ENCODE data around the gene FOSL1.
A peak's percentile ranks its signal among the peaks of the same experiment; 100 is the strongest.

FOSL1 gene

DNA sequence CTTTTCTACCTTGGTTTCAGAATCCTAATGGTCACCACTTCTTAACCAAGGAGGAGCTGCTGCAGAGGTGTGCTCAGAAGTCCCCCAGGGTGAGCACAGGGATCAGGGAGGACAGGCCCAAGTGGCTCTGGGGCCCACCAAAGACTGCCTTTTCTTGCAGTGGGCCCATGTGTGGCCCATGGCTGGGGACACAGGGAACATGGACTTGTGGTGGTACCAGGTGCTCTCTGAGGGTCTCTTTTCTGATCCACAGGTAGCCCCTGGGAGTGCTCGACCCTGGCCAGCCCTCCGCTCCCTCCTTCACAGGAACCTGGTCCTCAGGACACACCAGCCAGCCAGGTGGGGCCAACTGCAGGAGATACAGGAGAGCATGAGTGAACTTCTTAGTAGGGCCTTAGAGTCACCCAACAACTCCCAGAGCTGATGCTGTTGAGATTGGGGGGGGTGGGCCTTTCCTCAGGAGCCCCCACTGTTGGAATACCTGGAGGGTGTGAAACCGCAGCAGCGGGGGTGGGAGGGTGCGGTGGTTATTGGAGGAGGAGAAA is 37.9 kb downstream of the FOSL1 start:
- Mint-ChIP-seq H3K36me3 (ENCODE audit: low read depth) (peaks cover 23% of the 10 kb centered on the region), H3K27me3 (ENCODE audit: low read depth) (no peaks in the 10 kb centered on the region), H3K4me1 (peaks cover 15% of the 10 kb centered on the region), H3K4me3 (peak overlapping the region; percentile 52 to 93 (median 79)), H3K9me3 (no peaks in the 10 kb centered on the region), H3K27ac (no peak overlapping the region)
- TF ChIP-seq, protein P1, sequence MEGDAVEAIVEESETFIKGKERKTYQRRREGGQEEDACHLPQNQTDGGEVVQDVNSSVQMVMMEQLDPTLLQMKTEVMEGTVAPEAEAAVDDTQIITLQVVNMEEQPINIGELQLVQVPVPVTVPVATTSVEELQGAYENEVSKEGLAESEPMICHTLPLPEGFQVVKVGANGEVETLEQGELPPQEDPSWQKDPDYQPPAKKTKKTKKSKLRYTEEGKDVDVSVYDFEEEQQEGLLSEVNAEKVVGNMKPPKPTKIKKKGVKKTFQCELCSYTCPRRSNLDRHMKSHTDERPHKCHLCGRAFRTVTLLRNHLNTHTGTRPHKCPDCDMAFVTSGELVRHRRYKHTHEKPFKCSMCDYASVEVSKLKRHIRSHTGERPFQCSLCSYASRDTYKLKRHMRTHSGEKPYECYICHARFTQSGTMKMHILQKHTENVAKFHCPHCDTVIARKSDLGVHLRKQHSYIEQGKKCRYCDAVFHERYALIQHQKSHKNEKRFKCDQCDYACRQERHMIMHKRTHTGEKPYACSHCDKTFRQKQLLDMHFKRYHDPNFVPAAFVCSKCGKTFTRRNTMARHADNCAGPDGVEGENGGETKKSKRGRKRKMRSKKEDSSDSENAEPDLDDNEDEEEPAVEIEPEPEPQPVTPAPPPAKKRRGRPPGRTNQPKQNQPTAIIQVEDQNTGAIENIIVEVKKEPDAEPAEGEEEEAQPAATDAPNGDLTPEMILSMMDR (IDR thresholded peaks at IDR 0.05; ENCODE audit: unreplicated experiment in 3 of 3) = no peak

DNA sequence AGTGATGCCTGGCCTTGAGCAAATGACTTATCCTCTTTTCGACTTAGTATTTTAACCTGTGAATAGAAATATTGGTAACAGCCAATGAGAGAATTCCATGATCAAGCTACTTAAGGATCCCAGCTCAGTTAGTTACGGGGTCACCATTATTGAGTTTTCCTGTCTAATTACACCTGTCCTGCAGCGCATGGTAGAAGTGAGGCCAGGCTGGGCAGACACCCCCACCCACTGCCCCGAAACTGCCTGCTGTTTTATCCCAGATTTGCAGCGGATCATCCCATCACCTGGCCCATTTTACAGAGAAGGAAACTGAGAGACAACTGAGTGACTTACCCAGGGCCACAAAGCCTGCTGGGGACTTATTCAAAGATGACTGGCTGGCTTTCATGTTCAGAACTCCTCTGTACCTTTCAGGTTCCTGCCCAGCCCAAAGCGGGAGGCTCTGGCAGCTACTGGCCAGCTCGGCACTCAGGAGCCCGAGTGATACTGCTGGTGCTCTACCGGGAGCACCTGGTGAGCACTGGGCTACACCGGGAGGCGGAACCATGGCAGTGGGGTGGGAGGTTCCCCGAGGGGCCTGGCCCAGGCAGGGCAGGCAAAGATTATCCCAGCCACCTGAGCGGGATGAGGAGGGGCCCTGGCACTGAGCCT is 38.5 kb downstream of the FOSL1 start:
- peak overlapping the region; percentile 90 to 93 (median 92) for H3K4me3 Mint-ChIP-seq
- peaks cover 19% of the 10 kb centered on the region for H3K36me3 Mint-ChIP-seq (ENCODE audit: low read depth)
- TF ChIP-seq, protein P1 (IDR thresholded peaks at IDR 0.05; ENCODE audit: unreplicated experiment in 3 of 3) = no peak
- H3K27me3 Mint-ChIP-seq (ENCODE audit: low read depth) = no peaks in the 10 kb centered on the region
- no peaks in the 10 kb centered on the region for H3K9me3 Mint-ChIP-seq
- peaks cover 17% of the 10 kb centered on the region for H3K4me1 Mint-ChIP-seq
- H3K27ac Mint-ChIP-seq = peak overlapping the region; percentile 78 to 99 (median 97)

DNA sequence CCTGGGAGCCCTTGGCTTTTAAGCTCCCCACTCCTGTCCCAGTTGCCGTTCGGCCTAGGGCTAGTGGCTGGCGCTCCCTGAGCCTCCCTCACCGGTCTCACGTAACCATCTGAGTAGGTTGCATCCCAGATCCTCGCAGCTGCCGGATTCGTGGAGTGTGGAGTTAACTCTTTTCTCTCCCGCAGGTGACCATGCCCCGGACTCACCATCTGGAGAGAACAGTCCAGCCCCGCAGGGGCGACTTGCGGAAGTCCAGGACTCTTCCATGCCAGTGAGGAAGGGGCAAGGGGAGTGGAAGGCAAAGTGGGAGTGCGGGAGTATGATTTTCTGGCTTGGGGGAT is 39.1 kb downstream of the FOSL1 start:
- Mint-ChIP-seq H3K4me1 (peaks cover 22% of the 10 kb centered on the region), H3K36me3 (ENCODE audit: low read depth) (peaks cover 23% of the 10 kb centered on the region), H3K4me3 (peak overlapping the region; percentile 90 to 93 (median 92)), H3K9me3 (no peaks in the 10 kb centered on the region), H3K27ac (peak overlapping the region; percentile 78 to 99 (median 97)), H3K27me3 (ENCODE audit: low read depth) (no peaks in the 10 kb centered on the region)
- TF ChIP-seq, protein P1 (IDR thresholded peaks at IDR 0.05; ENCODE audit: unreplicated experiment in 3 of 3) = no peak

DNA sequence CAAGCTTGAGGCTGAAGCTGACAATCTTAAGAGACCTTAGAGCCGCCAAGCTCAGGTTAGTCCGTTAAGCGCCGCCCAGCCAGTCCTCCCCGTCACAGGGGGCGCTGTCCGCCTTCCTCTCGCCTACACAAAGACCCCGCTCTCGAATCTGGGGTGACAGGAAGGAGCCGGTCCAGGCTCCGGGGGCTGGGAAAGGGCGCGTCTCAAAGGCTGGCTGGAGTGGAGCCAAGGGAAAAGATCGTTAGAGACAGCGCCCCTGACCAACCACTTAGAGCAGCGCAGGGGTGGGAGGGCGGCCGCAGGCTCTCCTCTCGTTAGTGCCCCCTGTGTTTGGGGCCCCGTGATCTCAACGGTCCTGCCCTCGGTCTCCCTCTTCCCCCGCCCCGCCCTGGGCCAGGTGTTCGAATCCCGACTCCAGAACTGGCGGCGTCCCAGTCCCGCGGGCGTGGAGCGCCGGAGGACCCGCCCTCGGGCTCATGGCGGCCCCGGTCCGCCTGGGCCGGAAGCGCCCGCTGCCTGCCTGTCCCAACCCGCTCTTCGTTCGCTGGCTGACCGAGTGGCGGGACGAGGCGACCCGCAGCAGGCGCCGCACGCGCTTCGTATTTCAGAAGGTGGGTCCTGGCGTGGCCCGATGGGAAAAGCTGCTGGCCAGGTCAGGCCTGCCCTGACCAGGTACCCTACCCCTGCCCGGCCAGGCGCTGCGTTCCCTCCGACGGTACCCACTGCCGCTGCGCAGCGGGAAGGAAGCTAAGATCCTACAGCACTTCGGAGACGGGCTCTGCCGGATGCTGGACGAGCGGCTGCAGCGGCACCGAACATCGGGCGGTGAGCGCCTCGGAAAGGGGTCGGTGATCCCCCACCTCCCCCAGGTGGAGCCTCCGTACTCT is 39.7 kb downstream of the FOSL1 start, which contains the start of gene MUS81:
TSS of gene MUS81 (plus strand) at position 156 of the 887 bp plus-strand sequence. CDS start at position 477, 321 bp downstream.
- Mint-ChIP-seq H3K9me3 (no peaks in the 10 kb centered on the region), H3K36me3 (ENCODE audit: low read depth) (peaks cover 29% of the 10 kb centered on the region), H3K27ac (peak within 1 kb of the TSS; percentile 97 to 99 (median 99))

DNA sequence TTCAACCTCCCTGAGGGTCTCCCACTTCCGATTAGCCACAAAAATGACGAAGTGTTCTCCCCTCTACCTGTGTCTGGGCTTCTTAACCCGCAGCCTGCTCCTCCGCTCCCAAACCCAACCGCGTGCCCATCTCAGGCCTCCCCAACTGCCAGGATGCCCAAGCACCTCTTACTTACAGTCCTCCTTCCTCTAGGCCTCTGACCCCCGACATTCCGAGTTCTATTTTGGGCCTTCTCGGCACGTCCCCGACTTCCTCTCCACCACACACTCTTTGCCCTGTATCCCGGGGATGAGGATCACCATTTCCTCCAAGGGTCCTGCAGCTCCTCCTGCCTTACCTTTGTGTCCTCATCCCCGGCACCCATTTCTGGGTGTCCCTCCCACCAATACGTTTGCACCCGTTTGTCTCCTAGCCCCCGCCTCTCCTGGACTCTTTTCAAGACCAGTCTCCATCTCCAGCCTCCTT is 40.3 kb downstream of the FOSL1 start:
- H3K9me3 Mint-ChIP-seq = no peaks in the 10 kb centered on the region
- peak overlapping the region; percentile 90 to 93 (median 92) for H3K4me3 Mint-ChIP-seq
- TF ChIP-seq, protein P1 (IDR thresholded peaks at IDR 0.05; ENCODE audit: unreplicated experiment in 3 of 3) = no peak
- peaks cover 27% of the 10 kb centered on the region for H3K4me1 Mint-ChIP-seq
- H3K36me3 Mint-ChIP-seq (ENCODE audit: low read depth) = peaks cover 30% of the 10 kb centered on the region
- peak overlapping the region; percentile 97 to 99 (median 99) for H3K27ac Mint-ChIP-seq
- no peaks in the 10 kb centered on the region for H3K27me3 Mint-ChIP-seq (ENCODE audit: low read depth)

More for the DNA sequence above, 39.7 kb downstream of the FOSL1 start, which contains the start of gene MUS81:
- Mint-ChIP-seq H3K4me3 (peak within 1 kb of the TSS; percentile 90 to 93 (median 92)), H3K4me1 (peaks cover 27% of the 10 kb centered on the region), H3K27me3 (ENCODE audit: low read depth) (no peaks in the 10 kb centered on the region)
- TF ChIP-seq, protein P1 (IDR thresholded peaks at IDR 0.05; ENCODE audit: unreplicated experiment in 3 of 3) = peak; percentile 89 to 95 (median 94)

Data from nephron (organoid).